A549 (cell line): ENCODE measurements around the gene TMEM175. TPM values are rescaled to one million over a fixed set of nuclear protein-coding genes. Genes with fewer than 3 reads are reported as not detected.

Experiments
- ATAC-seq, 2 experiments: fragments of 200-7000 bp in 1 of 2; fragments of >200 bp in 1 of 2; cut with Nextera tagmentation in 1 of 2; cut with Tn5 transposase in 1 of 2; 3 replicates each; pipeline versions ENCODE4 v1.8.0 to v1.9.1; 2018 to 2020; ENCODE audit warnings: mild to moderate bottlenecking in 1 of 2, moderate library complexity in 1 of 2
- CTCF ChIA-PET: fragments of 300-600 bp; sonication (Branson Sonifier 250); formaldehyde crosslinking; extraction: SDS; loops from one replicate; lab custom pipeline; 2021; ENCODE audit warnings: antibody characterized with exemption, inconsistent platforms; lab: Yijun Ruan, JAX
- POLR2A ChIA-PET: fragments of 350-600 bp; formaldehyde crosslinking; extraction: SDS; loops from one replicate; lab custom pipeline; 2021; ENCODE audit warnings: antibody characterized with exemption, inconsistent platforms; lab: Yijun Ruan, JAX
- DNase-seq, 2 experiments: peaks; one replicate each; pipeline versions ENCODE4 v3.0.0 to v3.0.0-alpha.2; 2011 to 2016; ENCODE audit warnings: low read depth in 1 of 2, low spot score in 1 of 2
- FAIRE-seq: peaks from 2 replicates; lab custom pipeline; 2011; peaks lifted over from hg19 to GRCh38; lab: Jason Lieb, UNC
- H3K27ac ChIP-seq, 2 experiments: fragments of >200 bp; sonication (Bioruptor Twin); formaldehyde crosslinking; 3 replicates each; pipeline ENCODE4 v1.5.1; 2016 to 2017
- H3K4me1 ChIP-seq: fragments of >200 bp; sonication (Bioruptor Twin); formaldehyde crosslinking; 3 replicates; pipeline ENCODE4 v1.6.1; 2016
- H3K4me2 ChIP-seq: fragments of >200 bp; sonication (Bioruptor Twin); formaldehyde crosslinking; 3 replicates; pipeline ENCODE4 v1.6.1; 2016
- H3K4me3 ChIP-seq: fragments of >200 bp; sonication (Bioruptor Twin); formaldehyde crosslinking; 3 replicates; pipeline ENCODE4 v1.5.1; 2016
- H3K9me3 ChIP-seq: fragments of >200 bp; sonication (Bioruptor Twin); formaldehyde crosslinking; 3 replicates; pipeline ENCODE4 v1.6.1; 2016
- CEBPB ChIP-seq, 2 experiments: fragments of >200 bp in 1 of 2; sonication (Bioruptor Twin) in 1 of 2; formaldehyde crosslinking in 1 of 2; IDR thresholded peaks; 2 replicates each; pipeline ENCODE4 v1.6.1; 2012 to 2016
- EHMT2 ChIP-seq: fragments of 200-600 bp; sonication (generic); IDR thresholded peaks from 2 replicates; pipeline ENCODE4 v1.6.1; 2016; ENCODE audit warnings: antibody characterized with exemption, low read depth, mild to moderate bottlenecking, moderate library complexity
- FOSB ChIP-seq: fragments of 250-450 bp; sonication (Bioruptor Pico); IDR thresholded peaks from 2 replicates; pipeline ENCODE4 v1.5.0; 2020; ENCODE audit warnings: mild to moderate bottlenecking, moderate library complexity
- FOSL2 ChIP-seq, 2 experiments: fragments of 450-650 bp in 1 of 2; fragments of >200 bp in 1 of 2; sonication (Bioruptor Twin) in 1 of 2; formaldehyde crosslinking; IDR thresholded peaks; 2 replicates each; pipeline versions ENCODE4 v1.5.0 to v1.6.1; 2016 to 2020; ENCODE audit warnings: mild to moderate bottlenecking in 1 of 2, moderate library complexity in 1 of 2
- FOXS1 ChIP-seq: fragments of 250-450 bp; sonication (Bioruptor Pico); IDR thresholded peaks from 2 replicates; pipeline ENCODE4 v1.5.0; 2020; ENCODE audit warnings: mild to moderate bottlenecking, moderate library complexity
- GATA3 ChIP-seq: IDR thresholded peaks from 2 replicates; pipeline ENCODE4 v1.6.1; 2012; ENCODE audit warnings: borderline replicate concordance
- HDAC2 ChIP-seq: fragments of 200-600 bp; sonication (generic); IDR thresholded peaks from 2 replicates; pipeline ENCODE4 v1.6.1; 2016
- HEYL ChIP-seq: fragments of 250-450 bp; sonication (Bioruptor Pico); IDR thresholded peaks from 2 replicates; pipeline ENCODE4 v1.8.0; 2021; ENCODE audit warnings: mild to moderate bottlenecking, moderate library complexity
- HOXA7 ChIP-seq: fragments of 250-450 bp; sonication (Bioruptor Pico); IDR thresholded peaks from 2 replicates; pipeline ENCODE4 v1.5.0; 2020; ENCODE audit warnings: mild to moderate bottlenecking, moderate library complexity
- HOXB13 ChIP-seq: fragments of 250-450 bp; sonication (Bioruptor Pico); IDR thresholded peaks from 2 replicates; pipeline ENCODE4 v1.5.0; 2020; ENCODE audit warnings: low read depth, mild to moderate bottlenecking, moderate library complexity
- HOXB5 ChIP-seq: fragments of 250-450 bp; sonication (Bioruptor Pico); IDR thresholded peaks from 2 replicates; pipeline ENCODE4 v1.5.0; 2020; ENCODE audit warnings: mild to moderate bottlenecking, moderate library complexity
- KDM1A ChIP-seq: fragments of 200-600 bp; sonication (generic); IDR thresholded peaks from 2 replicates; pipeline ENCODE4 v1.6.1; 2016; ENCODE audit warnings: low read depth, mild to moderate bottlenecking
- KDM5A ChIP-seq: fragments of 200-600 bp; sonication (generic); IDR thresholded peaks from 2 replicates; pipeline ENCODE4 v1.6.1; 2016; ENCODE audit warnings: antibody characterized with exemption, mild to moderate bottlenecking
- MAFK ChIP-seq: fragments of 450-650 bp; IDR thresholded peaks from 2 replicates; pipeline ENCODE4 v1.6.1; 2014; ENCODE audit not compliant: partially characterized antibody
- MAZ ChIP-seq: fragments of 150-350 bp; IDR thresholded peaks from 2 replicates; pipeline ENCODE4 v1.6.1; 2014; ENCODE audit warnings: antibody characterized with exemption, low read depth, low read length, borderline replicate concordance
- MYC ChIP-seq: IDR thresholded peaks from 2 replicates; pipeline ENCODE4 v1.6.1; 2012; ENCODE audit warnings: mild to moderate bottlenecking, inconsistent platforms, low read length, improper control_type of control experiment, borderline replicate concordance
- NFE2L2 ChIP-seq: fragments of 150-350 bp; conservative IDR thresholded peaks from 2 replicates; pipeline ENCODE4 v1.6.1; 2014; ENCODE audit warnings: low read length
- NPAS2 ChIP-seq: fragments of 250-450 bp; sonication (Bioruptor Pico); IDR thresholded peaks from 2 replicates; pipeline ENCODE4 v1.8.0; 2022; ENCODE audit warnings: mild to moderate bottlenecking, moderate library complexity, borderline replicate concordance
- POLR2AphosphoS2 ChIP-seq: conservative IDR thresholded peaks from 2 replicates; pipeline ENCODE4 v1.6.1; 2012; ENCODE audit warnings: low read length, improper control_type of control experiment, inconsistent platforms
- RAD21 ChIP-seq, 2 experiments: fragments of >200 bp in 1 of 2; sonication (Bioruptor Twin) in 1 of 2; formaldehyde crosslinking in 1 of 2; IDR thresholded peaks in 1 of 2; conservative IDR thresholded peaks in 1 of 2; 2 replicates in 1 of 2; 3 replicates in 1 of 2; pipeline ENCODE4 v1.6.1; 2012 to 2018; ENCODE audit warnings: inconsistent platforms in 1 of 2
- RARB ChIP-seq: fragments of 250-450 bp; sonication (Bioruptor Pico); IDR thresholded peaks from 2 replicates; pipeline ENCODE4 v1.8.0; 2021; ENCODE audit warnings: mild to moderate bottlenecking, moderate library complexity
- RCOR1 ChIP-seq: fragments of 150-350 bp; IDR thresholded peaks from 2 replicates; pipeline ENCODE4 v1.6.1; 2014; ENCODE audit warnings: antibody characterized with exemption, low read length, low read depth
- SREBF2 ChIP-seq: fragments of 450-650 bp; IDR thresholded peaks from 2 replicates; pipeline ENCODE4 v1.6.1; 2014; ENCODE audit warnings: mild to moderate bottlenecking, moderate library complexity
- TFCP2L1 ChIP-seq: fragments of 250-450 bp; sonication (Bioruptor Pico); IDR thresholded peaks from 2 replicates; pipeline ENCODE4 v1.5.0; 2021; ENCODE audit warnings: mild to moderate bottlenecking
- ZC3H11A ChIP-seq: fragments of 450-650 bp; IDR thresholded peaks from 2 replicates; pipeline ENCODE4 v1.6.1; 2014; ENCODE audit warnings: antibody characterized with exemption, mild to moderate bottlenecking
- ZFP36 ChIP-seq: fragments of 450-650 bp; IDR thresholded peaks from 2 replicates; pipeline ENCODE4 v1.6.1; 2014; ENCODE audit warnings: borderline replicate concordance; ENCODE audit not compliant: partially characterized antibody
- ZNF302 ChIP-seq: fragments of 250-450 bp; sonication (Bioruptor Pico); IDR thresholded peaks from 2 replicates; pipeline ENCODE4 v1.9.0; 2021; ENCODE audit warnings: inconsistent platforms, mild to moderate bottlenecking, moderate library complexity
- WGBS: methylation state at CpG from one replicate; pipeline ENCODE4 v1.1.6; 2017; ENCODE audit errors: missing lambda C conversion rate; 5-methylcytosine and 5-hydroxymethylcytosine counted together
- polyA plus RNA-seq, 4 experiments: library from polyadenylated mRNA; depleted of rRNA in 3 of 4; stranded (reverse); fragments of >200 nt; fragmentation: RNase III in 1 of 4; extraction: RNeasy Plus Mini Kit Qiagen cat#74134 plus additional on column Dnase treatment in 1 of 4; gene quantifications; 2 replicates in 3 of 4; 3 replicates in 1 of 4; pipeline ENCODE4 v1.2.3, GENCODE V29; 2011 to 2017
- TF ChIP-seq, protein P1 (sequence below): fragments of 250-450 bp; sonication (Bioruptor Pico); IDR thresholded peaks from 2 replicates; pipeline ENCODE4 v1.5.0; 2020; ENCODE audit warnings: low read depth, mild to moderate bottlenecking, moderate library complexity
- TF ChIP-seq, protein P2 (sequence below): IDR thresholded peaks from 2 replicates; pipeline ENCODE4 v1.6.1; 2012
- TF ChIP-seq, protein P3 (sequence below): fragments of >200 bp; sonication (Bioruptor Twin); formaldehyde crosslinking; IDR thresholded peaks from 2 replicates; pipeline ENCODE4 v1.6.1; 2016
- TF ChIP-seq, protein P4 (sequence below): fragments of >200 bp; sonication (Bioruptor Twin); formaldehyde crosslinking; IDR thresholded peaks from 3 replicates; pipeline ENCODE4 v1.5.1; 2016
- TF ChIP-seq, protein P5 (sequence below): fragments of 150-350 bp; IDR thresholded peaks from 2 replicates; pipeline ENCODE4 v1.6.1; 2014; ENCODE audit warnings: low read depth, mild to moderate bottlenecking, low read length

Gene TMEM175
- polyA plus RNA-seq, 2 of the 4 experiments (the other 2 are of a cell fraction): 15.7 to 19.4 TPM

DNA sequence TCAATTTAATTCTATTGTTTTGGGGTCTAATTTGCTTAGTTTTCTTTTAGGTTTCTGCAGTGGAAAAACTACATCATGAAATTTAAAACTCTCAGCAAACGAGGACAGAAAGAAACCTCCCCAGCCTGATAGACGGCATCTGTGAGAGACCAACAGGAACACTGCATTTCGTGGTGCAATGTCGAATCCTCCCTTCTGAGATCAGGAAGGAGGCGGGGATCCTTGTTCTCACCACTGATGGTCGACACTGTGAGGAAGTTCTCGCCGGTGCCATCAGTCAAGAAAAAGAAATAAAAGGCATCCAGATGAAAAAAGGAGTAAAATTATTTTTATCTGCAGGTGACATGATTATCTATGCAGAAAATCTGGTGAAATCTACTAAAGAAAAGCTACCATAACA lies 16.7 kb upstream of the TMEM175 start:
- H3K4me2 ChIP-seq: no peak overlapping the region
- TF ChIP-seq FOSL2 (IDR thresholded peaks at IDR 0.05): no peak
- TF ChIP-seq FOSL2 (CRISPR knock-in tag; IDR thresholded peaks at IDR 0.05): no peak
- TF ChIP-seq EHMT2: no peak
- TF ChIP-seq, protein P1, sequence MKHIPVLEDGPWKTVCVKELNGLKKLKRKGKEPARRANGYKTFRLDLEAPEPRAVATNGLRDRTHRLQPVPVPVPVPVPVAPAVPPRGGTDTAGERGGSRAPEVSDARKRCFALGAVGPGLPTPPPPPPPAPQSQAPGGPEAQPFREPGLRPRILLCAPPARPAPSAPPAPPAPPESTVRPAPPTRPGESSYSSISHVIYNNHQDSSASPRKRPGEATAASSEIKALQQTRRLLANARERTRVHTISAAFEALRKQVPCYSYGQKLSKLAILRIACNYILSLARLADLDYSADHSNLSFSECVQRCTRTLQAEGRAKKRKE (CRISPR knock-in tag): no peak
- TF ChIP-seq ZC3H11A: no peak
- TF ChIP-seq GATA3: no peak
- no peak for TF ChIP-seq MAFK
- TF ChIP-seq, protein P2, sequence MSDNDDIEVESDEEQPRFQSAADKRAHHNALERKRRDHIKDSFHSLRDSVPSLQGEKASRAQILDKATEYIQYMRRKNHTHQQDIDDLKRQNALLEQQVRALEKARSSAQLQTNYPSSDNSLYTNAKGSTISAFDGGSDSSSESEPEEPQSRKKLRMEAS: no peak
- TF ChIP-seq MAZ: no peak
- no peak for TF ChIP-seq RCOR1
- TF ChIP-seq HOXA7 (CRISPR knock-in tag): no peak
- TF ChIP-seq, protein P3, sequence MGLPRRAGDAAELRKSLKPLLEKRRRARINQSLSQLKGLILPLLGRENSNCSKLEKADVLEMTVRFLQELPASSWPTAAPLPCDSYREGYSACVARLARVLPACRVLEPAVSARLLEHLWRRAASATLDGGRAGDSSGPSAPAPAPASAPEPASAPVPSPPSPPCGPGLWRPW: no peak
- no peak for TF ChIP-seq RAD21 (conservative IDR thresholded peaks at IDR 0.05 in 1 of 2, IDR thresholded peaks at IDR 0.05 in 1 of 2)
- no peak for TF ChIP-seq RARB (CRISPR knock-in tag)
- TF ChIP-seq ZNF302 (CRISPR knock-in tag): no peak
- no peak for TF ChIP-seq NFE2L2
- TF ChIP-seq FOSB (CRISPR knock-in tag): no peak
- TF ChIP-seq, protein P4, sequence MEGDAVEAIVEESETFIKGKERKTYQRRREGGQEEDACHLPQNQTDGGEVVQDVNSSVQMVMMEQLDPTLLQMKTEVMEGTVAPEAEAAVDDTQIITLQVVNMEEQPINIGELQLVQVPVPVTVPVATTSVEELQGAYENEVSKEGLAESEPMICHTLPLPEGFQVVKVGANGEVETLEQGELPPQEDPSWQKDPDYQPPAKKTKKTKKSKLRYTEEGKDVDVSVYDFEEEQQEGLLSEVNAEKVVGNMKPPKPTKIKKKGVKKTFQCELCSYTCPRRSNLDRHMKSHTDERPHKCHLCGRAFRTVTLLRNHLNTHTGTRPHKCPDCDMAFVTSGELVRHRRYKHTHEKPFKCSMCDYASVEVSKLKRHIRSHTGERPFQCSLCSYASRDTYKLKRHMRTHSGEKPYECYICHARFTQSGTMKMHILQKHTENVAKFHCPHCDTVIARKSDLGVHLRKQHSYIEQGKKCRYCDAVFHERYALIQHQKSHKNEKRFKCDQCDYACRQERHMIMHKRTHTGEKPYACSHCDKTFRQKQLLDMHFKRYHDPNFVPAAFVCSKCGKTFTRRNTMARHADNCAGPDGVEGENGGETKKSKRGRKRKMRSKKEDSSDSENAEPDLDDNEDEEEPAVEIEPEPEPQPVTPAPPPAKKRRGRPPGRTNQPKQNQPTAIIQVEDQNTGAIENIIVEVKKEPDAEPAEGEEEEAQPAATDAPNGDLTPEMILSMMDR: no peak
- no peak for TF ChIP-seq NPAS2 (CRISPR knock-in tag)
- TF ChIP-seq ZFP36: no peak
- TF ChIP-seq HOXB13 (CRISPR knock-in tag): no peak
- H3K4me1 ChIP-seq: no peaks in the 10 kb centered on the region
- no peak overlapping the region for H3K27ac ChIP-seq
- H3K9me3 ChIP-seq: no peaks in the 10 kb centered on the region
- ChIA-PET POLR2A (no interaction called here), CTCF (no interaction called here)
- DNase-seq (no peak), FAIRE-seq (no peak), ATAC-seq (no peak)
- 89% methylated on average over 8 of the region's 8 CpGs for WGBS
- no peak overlapping the region for H3K4me3 ChIP-seq

DNA sequence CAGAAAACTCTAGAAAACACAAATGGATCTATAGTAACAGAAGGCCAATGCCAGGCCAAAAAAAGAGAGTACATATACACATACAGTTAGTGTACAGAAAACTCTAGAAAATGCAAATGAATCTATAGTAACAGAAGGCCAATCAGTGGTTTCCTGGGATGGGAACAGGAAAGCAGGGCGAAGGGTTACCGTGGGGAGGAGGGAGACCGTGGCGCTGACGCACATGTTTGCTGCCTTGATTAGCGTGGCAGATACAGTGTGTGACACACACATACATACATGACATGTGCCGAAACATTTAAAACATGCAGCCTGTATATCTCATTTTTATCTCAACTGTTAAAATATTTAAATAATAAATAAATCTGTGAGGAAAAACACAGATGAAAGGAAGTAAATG lies 14.8 kb upstream of the TMEM175 start:
- POLR2A ChIA-PET: no interaction called here
- Histone ChIP-seq H3K27ac (no peak overlapping the region), H3K9me3 (no peaks in the 10 kb centered on the region), H3K4me1 (no peaks in the 10 kb centered on the region), H3K4me3 (no peak overlapping the region), H3K4me2 (no peak overlapping the region)
- ATAC-seq (no peak), FAIRE-seq (no peak), DNase-seq (no peak)
- TF ChIP-seq KDM1A: no peak
- TF ChIP-seq FOSB (CRISPR knock-in tag): no peak
- TF ChIP-seq SREBF2: no peak
- CTCF ChIA-PET: no interaction called here
- WGBS: 93% methylated on average over 7 of the region's 7 CpGs

DNA sequence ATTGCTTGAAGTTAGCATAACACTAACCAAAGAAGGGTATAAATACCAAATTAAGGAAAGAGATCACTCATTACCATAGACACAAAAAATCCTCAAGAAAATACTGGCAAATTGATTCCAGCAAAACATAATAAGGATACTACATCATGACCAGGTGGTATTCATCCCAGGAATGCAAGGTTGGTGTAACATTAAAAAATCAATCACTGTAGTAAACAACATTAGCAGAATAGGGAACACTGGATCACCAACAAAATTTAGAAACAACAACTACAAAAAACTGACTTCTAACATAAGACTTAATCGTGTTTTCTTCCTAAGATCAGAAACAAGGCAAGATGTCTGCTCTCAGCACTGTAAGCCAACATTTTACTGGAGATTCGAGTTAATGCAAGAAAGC lies 14.3 kb upstream of the TMEM175 start:
- no peaks in the 10 kb centered on the region for H3K4me1 ChIP-seq
- WGBS: 91% methylated on average over 2 of the region's 2 CpGs
- H3K27ac ChIP-seq: no peak overlapping the region
- no peak overlapping the region for H3K4me2 ChIP-seq
- H3K9me3 ChIP-seq: no peaks in the 10 kb centered on the region
- ATAC-seq (no peak), FAIRE-seq (no peak), DNase-seq (no peak)
- H3K4me3 ChIP-seq: no peak overlapping the region
- CTCF ChIA-PET: no interaction called here
- POLR2A ChIA-PET: no interaction called here
- TF ChIP-seq KDM5A (no peak), MYC (no peak), FOSL2 (IDR thresholded peaks at IDR 0.05) (no peak), FOSL2 (CRISPR knock-in tag; IDR thresholded peaks at IDR 0.05) (no peak), HOXB13 (CRISPR knock-in tag) (no peak), HEYL (CRISPR knock-in tag) (no peak), HDAC2 (no peak), POLR2AphosphoS2 (no peak), HOXB5 (CRISPR knock-in tag) (no peak), SREBF2 (no peak), RARB (CRISPR knock-in tag) (no peak), RAD21 (conservative IDR thresholded peaks at IDR 0.05 in 1 of 2, IDR thresholded peaks at IDR 0.05 in 1 of 2) (no peak), TFCP2L1 (no peak), CEBPB (IDR thresholded peaks at IDR 0.05) (no peak), FOXS1 (no peak), ZC3H11A (no peak)
- TF ChIP-seq, protein P5, sequence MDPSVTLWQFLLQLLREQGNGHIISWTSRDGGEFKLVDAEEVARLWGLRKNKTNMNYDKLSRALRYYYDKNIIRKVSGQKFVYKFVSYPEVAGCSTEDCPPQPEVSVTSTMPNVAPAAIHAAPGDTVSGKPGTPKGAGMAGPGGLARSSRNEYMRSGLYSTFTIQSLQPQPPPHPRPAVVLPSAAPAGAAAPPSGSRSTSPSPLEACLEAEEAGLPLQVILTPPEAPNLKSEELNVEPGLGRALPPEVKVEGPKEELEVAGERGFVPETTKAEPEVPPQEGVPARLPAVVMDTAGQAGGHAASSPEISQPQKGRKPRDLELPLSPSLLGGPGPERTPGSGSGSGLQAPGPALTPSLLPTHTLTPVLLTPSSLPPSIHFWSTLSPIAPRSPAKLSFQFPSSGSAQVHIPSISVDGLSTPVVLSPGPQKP: no peak
- TF ChIP-seq, protein P2: no peak
